A204.1 (cell line): Measurements from ENCODE around the gene ERCC6.

Experiments used
- FAIRE-seq: peaks from 2 replicates; lab custom pipeline; 2012; peaks lifted over from hg19 to GRCh38; lab: Jason Lieb, UNC

The ERCC6 gene

GRCh38 chr10:49543604-49544003 is 4.7 kb upstream of the ERCC6 start:
- no peak for FAIRE-seq

- FAIRE-seq: no peak
Observed at GRCh38 chr10:49542353-49542752, 3.4 kb upstream of the ERCC6 start.

- FAIRE-seq: no peak
Observed at GRCh38 chr10:49541762-49542161, 2.8 kb upstream of the ERCC6 start.

- no peak for FAIRE-seq
Observed at GRCh38 chr10:49540056-49540797, 1.3 kb upstream of the ERCC6 start.

- FAIRE-seq: no peak
Observed at GRCh38 chr10:49539320-49539885, 482 bp upstream of the ERCC6 start.

GRCh38 chr10:49534670-49535381 is 4.1 kb downstream of the ERCC6 start:
- no peak for FAIRE-seq

GRCh38 chr10:49532461-49532860 is 6.5 kb downstream of the ERCC6 start:
- FAIRE-seq: no peak

- no peak for FAIRE-seq
Observed at GRCh38 chr10:49528977-49529506, 9.9 kb downstream of the ERCC6 start.

- FAIRE-seq: no peak
Observed at GRCh38 chr10:49527850-49528249, 11.1 kb downstream of the ERCC6 start.

GRCh38 chr10:49527061-49527460 is 11.9 kb downstream of the ERCC6 start:
- no peak for FAIRE-seq

- no peak for FAIRE-seq
Observed at GRCh38 chr10:49526619-49527018, 12.3 kb downstream of the ERCC6 start.

- FAIRE-seq: no peak
Observed at GRCh38 chr10:49524496-49524895, 14.4 kb downstream of the ERCC6 start.

- FAIRE-seq: no peak
Observed at GRCh38 chr10:49523301-49523700, 15.6 kb downstream of the ERCC6 start.

GRCh38 chr10:49521062-49521461 is 17.9 kb downstream of the ERCC6 start:
- FAIRE-seq: no peak

GRCh38 chr10:49520122-49520775 is 18.7 kb downstream of the ERCC6 start:
- no peak for FAIRE-seq

- no peak for FAIRE-seq
Observed at GRCh38 chr10:49519717-49520116, 19.2 kb downstream of the ERCC6 start.

- FAIRE-seq: peak; percentile 51
Observed at GRCh38 chr10:49518982-49519578, 19.8 kb downstream of the ERCC6 start.

- no peak for FAIRE-seq
Observed at GRCh38 chr10:49518566-49518965, 20.4 kb downstream of the ERCC6 start.

- FAIRE-seq: no peak
Observed at GRCh38 chr10:49516216-49516970, 22.5 kb downstream of the ERCC6 start.

- FAIRE-seq: peak; percentile 39
Observed at GRCh38 chr10:49512121-49512809, 26.7 kb downstream of the ERCC6 start.

GRCh38 chr10:49509771-49510303 is 29.1 kb downstream of the ERCC6 start:
- no peak for FAIRE-seq
